HuH-7.5 (cell line): Measurements from ENCODE around the gene CSTB.

Source experiments
- DNase-seq: peaks from one replicate; pipeline ENCODE4 v3.0.0; 2011; ENCODE audit warnings: low spot score

Gene CSTB

GRCh38 chr21:43749651-43750262 is 26.4 kb downstream of the CSTB start:
- no peak for DNase-seq

- no peak for DNase-seq
Observed at GRCh38 chr21:43748622-43749021, 27.5 kb downstream of the CSTB start.

- DNase-seq, result no peak
Observed at GRCh38 chr21:43745772-43746517, 30.2 kb downstream of the CSTB start.

GRCh38 chr21:43744725-43745124 is 31.4 kb downstream of the CSTB start:
- no peak for DNase-seq

GRCh38 chr21:43743947-43744346 is 32.2 kb downstream of the CSTB start:
- no peak for DNase-seq

GRCh38 chr21:43741423-43742096 is 34.5 kb downstream of the CSTB start:
- no peak for DNase-seq

GRCh38 chr21:43740497-43741156 is 35.5 kb downstream of the CSTB start:
- DNase-seq, result no peak

GRCh38 chr21:43739621-43740435 is 36.3 kb downstream of the CSTB start:
- no peak for DNase-seq

- DNase-seq, result no peak
Observed at GRCh38 chr21:43737158-43737950, 38.8 kb downstream of the CSTB start.

- no peak for DNase-seq
Observed at GRCh38 chr21:43736224-43736883, 39.8 kb downstream of the CSTB start.

- DNase-seq, result no peak
Observed at GRCh38 chr21:43735236-43736091, 40.6 kb downstream of the CSTB start.

GRCh38 chr21:43734928-43735229 is 41.2 kb downstream of the CSTB start:
- DNase-seq, result no peak

GRCh38 chr21:43734131-43734927 is 41.8 kb downstream of the CSTB start:
- no peak for DNase-seq

- no peak for DNase-seq
Observed at GRCh38 chr21:43733529-43734071, 42.5 kb downstream of the CSTB start.

- no peak for DNase-seq
Observed at GRCh38 chr21:43733060-43733459, 43.0 kb downstream of the CSTB start.

- no peak for DNase-seq
Observed at GRCh38 chr21:43731891-43732711, 44.0 kb downstream of the CSTB start.

GRCh38 chr21:43731476-43731875 is 44.6 kb downstream of the CSTB start:
- no peak for DNase-seq
